HL-60/S4 treated with phorbol 12-myristate 13-acetate at 8.2 ng/mL for 4 days and 3 days (cell line): Measurements from ENCODE around the gene CA7.
"Not testable (repeated sequence)": the region's sequence is repeated elsewhere in the genome, so short reads cannot be mapped to it uniquely, and the experiment has no call there.

Source experiments
- in situ Hi-C: fragments of 300-500 bp; cut with MboI; formaldehyde crosslinking; loops from 2 replicates; pipeline ENCODE4 v1.15.0; 2022; ENCODE audit warnings: low sequenced_read_pairs

Gene CA7

GRCh38 chr16:66846266-66846665 lies 2.1 kb downstream of the CA7 start:
- in situ Hi-C loops: no loop called here

- in situ Hi-C loops: no loop called here
These were observed 2.6 kb downstream of the CA7 start for GRCh38 chr16:66846831-66847230.

GRCh38 chr16:66847533-66848067 lies 3.4 kb downstream of the CA7 start:
- in situ Hi-C loops: no loop called here

GRCh38 chr16:66848172-66848571 lies 4.0 kb downstream of the CA7 start:
- in situ Hi-C loops: no loop called here

DNA sequence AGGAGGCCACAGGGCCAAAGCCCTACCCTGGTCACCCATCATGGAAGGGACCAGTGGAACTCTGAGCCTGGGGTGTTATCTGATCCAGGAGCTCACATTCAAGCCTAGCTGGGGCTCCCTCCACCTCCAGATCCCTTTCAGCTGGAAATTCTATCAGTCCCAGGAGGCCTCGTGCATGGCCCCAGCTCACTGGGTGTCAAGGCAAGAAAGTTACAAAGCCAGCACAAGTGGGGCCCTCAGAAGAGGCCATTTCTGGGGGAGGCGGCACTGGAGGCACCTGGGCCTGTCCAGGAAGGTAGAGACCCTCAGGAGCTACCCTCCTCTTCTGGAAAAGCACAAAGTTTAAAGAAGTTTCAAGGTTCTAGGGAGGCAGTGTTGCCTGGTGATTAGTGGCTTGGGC lies 4.8 kb downstream of the CA7 start:
- in situ Hi-C loops: no loop called here

GRCh38 chr16:66849549-66849948 lies 5.3 kb downstream of the CA7 start:
- in situ Hi-C loops: no loop called here

DNA sequence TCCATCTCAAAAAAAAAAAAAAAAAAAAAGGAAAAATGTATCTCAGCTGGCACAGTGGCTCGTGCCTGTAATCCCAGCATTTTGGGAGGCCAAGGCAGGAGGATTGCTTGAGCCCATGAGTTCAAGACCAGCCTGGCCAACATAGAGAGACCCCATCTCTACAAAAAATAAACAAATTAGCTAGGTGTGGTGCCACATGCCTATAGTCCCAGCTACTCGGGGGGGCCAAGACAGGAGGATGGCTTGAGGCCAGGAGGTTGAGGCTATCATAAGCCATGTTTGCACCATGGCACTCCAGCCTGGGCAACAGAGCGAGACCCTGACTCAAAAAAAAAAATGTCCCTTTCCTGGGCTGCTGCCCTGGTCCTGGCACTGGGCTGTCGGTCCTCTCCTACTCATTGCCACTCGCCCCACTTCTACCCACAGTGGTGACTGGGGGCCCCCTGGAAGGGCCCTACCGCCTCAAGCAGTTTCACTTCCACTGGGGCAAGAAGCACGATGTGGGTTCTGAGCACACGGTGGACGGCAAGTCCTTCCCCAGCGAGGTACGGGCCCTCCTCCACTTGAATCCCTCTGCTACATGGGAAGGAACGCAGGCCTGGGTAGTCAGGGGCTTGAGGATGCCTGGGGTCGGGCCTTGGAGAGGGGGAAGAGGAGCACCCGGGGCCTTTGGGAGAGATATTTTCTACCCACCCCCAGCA lies 6.1 kb downstream of the CA7 start:
- in situ Hi-C loops: no loop called here

DNA sequence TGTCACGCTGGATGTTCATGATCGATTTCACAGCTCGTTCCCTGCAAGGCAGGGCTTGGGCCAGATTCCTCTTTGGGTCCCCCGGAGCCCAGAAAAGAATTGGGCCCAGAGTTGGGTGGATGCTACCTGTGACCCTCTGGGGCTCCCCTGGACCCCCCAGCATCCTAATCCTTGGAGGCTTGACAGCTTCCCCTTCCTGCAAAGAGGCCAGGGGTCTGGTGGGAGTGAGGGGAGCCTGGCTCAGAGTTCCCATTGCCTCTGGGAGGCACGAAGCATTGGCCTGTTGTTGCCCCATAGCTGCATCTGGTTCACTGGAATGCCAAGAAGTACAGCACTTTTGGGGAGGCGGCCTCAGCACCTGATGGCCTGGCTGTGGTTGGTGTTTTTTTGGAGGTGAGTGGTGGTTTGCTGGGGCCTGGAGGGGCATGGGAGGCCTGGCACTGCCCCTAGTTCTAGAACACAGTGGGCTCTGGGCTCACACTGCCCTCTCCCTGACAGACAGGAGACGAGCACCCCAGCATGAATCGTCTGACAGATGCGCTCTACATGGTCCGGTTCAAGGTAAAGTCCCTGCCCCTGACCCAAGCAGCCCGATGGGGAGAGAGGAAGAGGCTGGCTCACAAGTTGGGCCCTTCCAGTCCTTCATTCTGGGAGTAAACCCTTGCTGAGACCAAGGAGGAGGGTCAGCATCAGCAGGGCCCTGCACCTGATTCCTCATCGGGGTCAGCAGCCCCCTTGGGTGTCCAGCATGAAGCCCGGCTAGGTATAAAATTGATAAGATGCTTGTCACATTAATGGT lies 7.2 kb downstream of the CA7 start:
- in situ Hi-C loops: no loop called here

- in situ Hi-C loops: no loop called here
These were observed 9.3 kb downstream of the CA7 start for GRCh38 chr16:66853261-66854139.

- in situ Hi-C loops: no loop called here
These were observed 12.0 kb downstream of the CA7 start for GRCh38 chr16:66856184-66856730.

GRCh38 chr16:66856801-66857200 lies 12.6 kb downstream of the CA7 start:
- in situ Hi-C loops: no loop called here

DNA sequence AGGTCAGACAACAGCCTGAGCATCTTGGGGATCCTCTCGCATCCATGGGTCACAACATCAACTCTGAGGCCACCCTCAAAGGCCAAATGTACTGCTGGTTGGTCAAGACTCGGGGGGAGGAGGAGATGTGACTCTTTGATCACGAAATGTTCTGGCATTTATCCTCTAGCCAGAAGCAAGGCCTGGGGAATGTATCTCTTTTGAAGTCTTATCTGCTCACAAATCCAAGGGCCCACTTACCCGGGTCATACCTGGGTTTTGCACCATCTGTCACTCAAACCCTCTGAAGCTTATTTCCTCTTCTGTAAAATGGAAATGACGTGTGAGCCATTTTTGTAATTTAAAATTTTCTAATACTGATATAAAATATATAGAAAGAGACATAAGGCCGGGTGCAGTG lies 13.2 kb downstream of the CA7 start:
- in situ Hi-C loops: no loop called here

DNA sequence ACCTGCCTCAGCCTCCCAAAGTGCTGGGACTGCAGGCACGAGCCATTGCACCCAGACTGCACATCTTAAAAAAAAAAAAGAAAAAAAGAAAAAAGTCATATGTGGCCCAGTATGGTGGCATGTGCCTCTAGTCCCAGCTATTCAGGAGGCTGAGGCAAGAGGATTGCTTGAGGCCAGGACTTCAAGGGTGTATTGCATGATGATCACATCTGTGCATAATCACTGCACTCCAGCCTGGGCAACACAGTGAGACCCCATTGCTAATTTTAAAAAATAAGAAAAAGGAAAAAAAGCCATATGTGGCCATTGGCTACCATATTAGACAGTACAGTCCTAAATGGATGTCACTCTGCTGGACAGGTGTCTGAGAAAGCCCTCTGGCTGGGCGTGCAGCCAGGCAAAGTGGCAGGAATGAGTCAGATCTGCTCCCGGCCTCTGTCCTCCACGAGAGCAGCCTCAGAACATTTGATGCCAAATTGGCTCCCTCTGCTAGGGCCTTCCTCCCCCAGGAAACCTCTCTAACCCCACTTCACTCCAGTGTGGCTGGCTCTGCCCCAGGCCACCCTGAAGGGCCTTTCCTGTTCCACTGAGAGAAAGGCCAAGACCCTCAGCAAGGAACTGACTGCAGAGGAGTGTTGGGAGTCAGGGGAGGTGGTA lies 14.7 kb downstream of the CA7 start:
- in situ Hi-C loops: no loop called here

DNA sequence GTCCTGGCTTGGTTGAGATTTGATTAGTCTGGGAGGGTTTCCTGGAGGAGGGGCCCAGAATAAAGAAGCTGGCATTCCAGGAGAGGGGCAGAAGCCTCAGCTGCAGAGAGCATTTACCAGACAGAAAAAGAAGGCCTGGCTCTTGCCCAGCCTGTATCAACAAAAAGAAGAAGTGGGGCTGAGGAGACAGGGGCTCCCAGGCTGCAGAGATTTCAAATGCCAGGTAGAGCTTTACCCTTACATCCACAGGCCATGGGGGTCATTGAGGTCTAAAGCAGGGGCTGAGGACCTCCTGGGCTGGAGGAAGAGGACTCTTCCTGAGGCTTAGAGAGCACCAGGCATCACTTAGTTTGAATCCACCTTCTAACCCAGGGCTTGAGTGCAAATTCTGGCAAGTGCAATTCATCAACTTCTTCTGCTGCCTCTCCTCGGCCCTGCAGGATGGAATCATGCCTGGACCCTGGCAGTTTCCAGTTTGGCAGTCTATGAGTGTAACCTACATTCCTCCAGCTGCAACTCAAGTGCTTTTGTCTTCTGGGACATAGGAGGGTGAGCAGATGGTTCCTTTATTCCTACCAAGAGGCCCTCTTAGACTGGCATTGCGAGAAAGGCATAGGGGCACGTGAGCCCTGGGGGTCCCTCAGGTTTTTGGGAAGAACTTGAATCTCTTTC lies 15.3 kb downstream of the CA7 start:
- in situ Hi-C loops: no loop called here

DNA sequence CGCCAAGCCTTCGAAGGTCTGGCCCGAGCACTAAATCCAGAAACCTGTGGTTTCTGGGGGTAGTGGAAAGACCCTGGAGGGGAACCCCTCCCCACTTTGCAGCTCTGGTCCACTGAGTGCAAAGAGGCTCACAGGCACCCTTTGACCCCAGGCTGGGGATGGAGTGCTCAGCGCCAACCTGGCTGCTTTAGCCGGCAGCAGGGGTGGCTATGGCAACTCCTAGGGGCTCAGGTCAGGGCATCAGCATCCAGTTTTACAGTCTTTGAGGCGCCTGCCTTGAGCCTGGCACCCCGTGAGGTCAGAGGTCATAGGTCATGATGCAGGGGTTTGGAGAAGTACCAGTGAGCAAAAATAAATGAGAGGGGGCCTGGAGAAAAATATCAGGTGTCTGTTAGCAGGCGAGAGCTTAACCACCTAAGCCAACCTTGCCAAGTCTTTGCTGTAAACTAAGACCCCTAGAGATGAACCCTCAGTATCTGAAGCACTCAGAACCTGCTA lies 17.9 kb downstream of the CA7 start:
- in situ Hi-C loops: no loop called here

- in situ Hi-C loops: no loop called here
These were observed 19.5 kb downstream of the CA7 start for GRCh38 chr16:66863707-66864106.

GRCh38 chr16:66869424-66869823 lies 25.2 kb downstream of the CA7 start:
- in situ Hi-C loops: no loop called here

GRCh38 chr16:66871363-66871762 lies 27.1 kb downstream of the CA7 start:
- in situ Hi-C loops: not testable (repeated sequence)

DNA sequence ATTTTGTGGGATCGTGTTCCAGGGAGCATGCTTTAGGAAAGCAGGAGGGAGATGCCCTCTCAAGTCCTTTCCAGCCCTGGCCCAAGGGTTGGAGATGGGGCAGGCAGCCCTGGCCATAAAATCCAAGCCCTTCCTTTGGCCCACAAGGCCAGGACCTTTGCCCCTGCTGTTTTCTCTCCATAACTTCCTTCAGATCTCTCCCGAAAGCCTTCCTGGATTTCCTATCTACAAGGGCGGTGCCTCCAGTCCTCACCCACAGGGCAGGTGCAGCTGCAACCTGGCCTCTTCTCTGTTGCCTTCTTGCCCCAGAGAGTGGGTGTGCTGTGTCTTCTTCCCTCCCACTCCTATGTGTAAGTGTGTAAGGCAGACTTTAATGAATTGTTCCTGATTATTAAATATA lies 27.6 kb downstream of the CA7 start:
- in situ Hi-C loops: no loop called here

GRCh38 chr16:66872559-66872942 lies 28.3 kb downstream of the CA7 start:
- in situ Hi-C loops: no loop called here
